IMR-90 (cell line): ENCODE measurements around the gene CPED1. TPM values are rescaled to one million over a fixed set of nuclear protein-coding genes. Genes with fewer than 3 reads are reported as not detected.

Source experiments
- ATAC-seq: fragments of 200-7000 bp; cut with Tn5 transposase; 2 replicates; pipeline ENCODE4 v1.9.1; 2020; ENCODE audit warnings: low read depth, mild to moderate bottlenecking, moderate library complexity
- BruUV-seq: library from RNA; stranded (reverse); fragments of 400-500 nt; replicated peaks from 2 replicates; lab custom pipeline; 2021; lab: Mats Ljungman, UMichigan
- CTCF ChIA-PET: fragments of 300-600 bp; formaldehyde crosslinking; extraction: SDS; loops from one replicate; lab custom pipeline; 2021; ENCODE audit warnings: antibody characterized with exemption; lab: Yijun Ruan, JAX
- POLR2A ChIA-PET: fragments of 300-600 bp; sonication (Branson Sonifier 250); formaldehyde crosslinking; loops from one replicate; lab custom pipeline; 2022; ENCODE audit warnings: antibody characterized with exemption; ENCODE audit not compliant: unreplicated experiment; lab: Charles Lee
- DNase-seq: peaks from one replicate; pipeline ENCODE4 v3.0.0; 2013
- H2AFZ ChIP-seq: replicated peaks from 2 replicates; pipeline ENCODE3; 2013; ENCODE audit warnings: low read length, mild to moderate bottlenecking; ENCODE audit not compliant: poor library complexity
- H2AK5ac ChIP-seq: 2 replicates; pipeline ENCODE4 v1.6.1; 2013; ENCODE audit warnings: low read depth, low read length, inconsistent platforms
- H2AK9ac ChIP-seq: replicated peaks from 2 replicates; pipeline ENCODE3; 2013; ENCODE audit warnings: mild to moderate bottlenecking, low read depth, low read length, moderate library complexity; ENCODE audit not compliant: poor library complexity
- H2BK120ac ChIP-seq: 2 replicates; pipeline ENCODE4 v1.6.1; 2013; ENCODE audit warnings: low read depth, low read length, inconsistent platforms
- H2BK15ac ChIP-seq: 3 replicates; pipeline ENCODE4 v1.6.1; 2013; ENCODE audit warnings: low read depth, low read length, inconsistent platforms
- H2BK20ac ChIP-seq: 2 replicates; pipeline ENCODE4 v1.6.1; 2013; ENCODE audit warnings: low read depth, mild to moderate bottlenecking, inconsistent platforms, low read length, moderate library complexity
- H2BK5ac ChIP-seq: 2 replicates; pipeline ENCODE4 v1.6.1; 2013; ENCODE audit warnings: mild to moderate bottlenecking, low read depth, low read length, inconsistent platforms; ENCODE audit not compliant: poor library complexity, severe bottlenecking
- H3K14ac ChIP-seq: replicated peaks from 2 replicates; pipeline ENCODE4 v1.6.1; 2013; ENCODE audit warnings: low read depth, low read length, inconsistent platforms
- H3K18ac ChIP-seq: 2 replicates; pipeline ENCODE4 v1.6.1; 2013; ENCODE audit warnings: low read depth, low read length, control low read depth
- H3K23ac ChIP-seq: 2 replicates; pipeline ENCODE4 v1.6.1; 2013; ENCODE audit warnings: low read depth, low read length, inconsistent platforms
- H3K27ac ChIP-seq: 2 replicates; pipeline ENCODE4 v1.5.1; 2013; ENCODE audit warnings: mild to moderate bottlenecking, control low read depth, low read length; ENCODE audit not compliant: insufficient read depth
- H3K27me3 ChIP-seq: 2 replicates; pipeline ENCODE4 v1.6.1; 2013; ENCODE audit warnings: low read length; ENCODE audit not compliant: control insufficient read depth, insufficient read depth
- H3K36me3 ChIP-seq: 2 replicates; pipeline ENCODE4 v1.6.1; 2013; ENCODE audit warnings: low read length, mixed read lengths; ENCODE audit not compliant: control insufficient read depth, insufficient read depth
- H3K4ac ChIP-seq: 2 replicates; pipeline ENCODE4 v1.6.1; 2013; ENCODE audit warnings: low read depth, low read length, inconsistent platforms
- H3K4me1 ChIP-seq: 2 replicates; pipeline ENCODE4 v1.6.1; 2013; ENCODE audit warnings: low read length, mixed read lengths; ENCODE audit not compliant: control insufficient read depth, insufficient read depth
- H3K4me2 ChIP-seq: 2 replicates; pipeline ENCODE4 v1.6.1; 2013; ENCODE audit warnings: low read depth, mild to moderate bottlenecking, control low read depth, low read length, moderate library complexity
- H3K4me3 ChIP-seq: 2 replicates; pipeline ENCODE4 v1.5.1; 2013; ENCODE audit warnings: low read depth, mild to moderate bottlenecking, control low read depth, low read length, moderate library complexity; ENCODE audit not compliant: insufficient read depth
- H3K56ac ChIP-seq: 2 replicates; pipeline ENCODE4 v1.6.1; 2013; ENCODE audit warnings: low read length, inconsistent platforms; ENCODE audit not compliant: insufficient read depth; ENCODE audit errors: extremely low read depth
- H3K79me1 ChIP-seq, 2 experiments: 2 replicates each; pipeline ENCODE4 v1.6.1; 2013; ENCODE audit warnings: low read length in 2 of 2, inconsistent platforms in 1 of 2, low read depth in 1 of 2
- H3K9ac ChIP-seq: 2 replicates; pipeline ENCODE4 v1.6.1; 2013; ENCODE audit warnings: low read depth, low read length, control low read depth
- H3K9me1 ChIP-seq: 2 replicates; pipeline ENCODE4 v1.6.1; 2013; ENCODE audit warnings: low read length, inconsistent platforms; ENCODE audit not compliant: insufficient read depth
- H3K9me3 ChIP-seq: 2 replicates; pipeline ENCODE4 v1.6.1; 2013; ENCODE audit warnings: low read length; ENCODE audit not compliant: control insufficient read depth, insufficient read depth
- H4K20me1 ChIP-seq: 2 replicates; pipeline ENCODE4 v1.6.1; 2013; ENCODE audit warnings: low read length, inconsistent platforms; ENCODE audit not compliant: insufficient read depth
- H4K5ac ChIP-seq: 2 replicates; pipeline ENCODE4 v1.6.1; 2013; ENCODE audit warnings: mild to moderate bottlenecking, low read depth, low read length, control low read depth
- H4K8ac ChIP-seq, 2 experiments: 2 replicates each; pipeline ENCODE4 v1.6.1; 2013; ENCODE audit warnings: low read depth in 2 of 2, low read length in 2 of 2, control low read depth in 1 of 2, inconsistent platforms in 1 of 2
- H4K91ac ChIP-seq: 2 replicates; pipeline ENCODE4 v1.6.1; 2013; ENCODE audit warnings: low read depth, low read length, inconsistent platforms; ENCODE audit not compliant: insufficient read depth
- CHD1 ChIP-seq: IDR thresholded peaks from 2 replicates; pipeline ENCODE4 v1.6.1; 2012; ENCODE audit warnings: low read depth, low read length, improper control_type of control experiment
- CTCF ChIP-seq: conservative IDR thresholded peaks from 2 replicates; pipeline ENCODE4 v1.5.1; 2012; ENCODE audit warnings: mild to moderate bottlenecking, low read depth, low read length, improper control_type of control experiment
- FOS ChIP-seq: fragments of 150-350 bp; IDR thresholded peaks from 2 replicates; pipeline ENCODE4 v1.6.1; 2016; ENCODE audit warnings: low read depth, low read length
- MXI1 ChIP-seq: IDR thresholded peaks from 2 replicates; pipeline ENCODE4 v1.6.1; 2012; ENCODE audit warnings: low read depth, mild to moderate bottlenecking, low read length, moderate library complexity, borderline replicate concordance
- RCOR1 ChIP-seq: IDR thresholded peaks from 2 replicates; pipeline ENCODE4 v1.6.1; 2012; ENCODE audit warnings: mild to moderate bottlenecking, low read length, improper control_type of control experiment; ENCODE audit not compliant: insufficient replicate concordance
- USF2 ChIP-seq: fragments of 150-350 bp; IDR thresholded peaks from 2 replicates; pipeline ENCODE4 v1.6.1; 2017; ENCODE audit warnings: mild to moderate bottlenecking, antibody characterized with exemption, low read length, low read depth
- WGBS, 2 experiments: methylation state at CpG; one replicate each; pipeline versions ENCODE4 v1.1.5 to v1.1.7; 2013; ENCODE audit warnings: missing lambda C conversion rate in 2 of 2; ENCODE audit not compliant: insufficient read length in 1 of 2; ENCODE audit errors: extremely low coverage in 2 of 2; 5-methylcytosine and 5-hydroxymethylcytosine counted together
- dilution Hi-C: fragments of 300-500 bp; cut with HindIII; formaldehyde crosslinking; loops from one replicate; pipeline ENCODE4 v1.14.3; 2018; ENCODE audit warnings: low sequenced_read_pairs; ENCODE audit not compliant: unreplicated experiment
- in situ Hi-C: fragments of 300-500 bp; cut with MboI; formaldehyde crosslinking; loops from 3 replicates; pipeline ENCODE4 v1.14.3; 2019; ENCODE audit warnings: low sequenced_read_pairs, inconsistent platforms, mixed read lengths
- intact Hi-C: fragments of 100-400 bp; cut with micrococcal nuclease; formaldehyde crosslinking; loops from 2 replicates; pipeline ENCODE4 v1.10.0; 2022
- polyA plus RNA-seq, 3 experiments: library from polyadenylated mRNA; depleted of rRNA; stranded (reverse); fragments of >200 nt; gene quantifications; 2 replicates each; pipeline ENCODE4 v1.2.3, GENCODE V29; 2012; ENCODE audit warnings: low replicate concordance in 1 of 3
- total RNA-seq: library from RNA; depleted of rRNA; stranded (reverse); fragments of >200 nt; gene quantifications from 2 replicates; pipeline ENCODE4 v1.2.3, GENCODE V29; 2012

Gene CPED1
- total and polyA plus RNA-seq, 2 of the 4 experiments (the other 2 are of a cell fraction), result 31.2 to 96.8 TPM

GRCh38 chr7:121228779-121229178, 240.3 kb downstream of the CPED1 start:
- H4K91ac ChIP-seq, result no peak overlapping the region
- H3K14ac ChIP-seq, result no peak overlapping the region
- POLR2A ChIA-PET, result no interaction called here
- intact Hi-C loops, result no loop called here
- TF ChIP-seq USF2, result no peak
- TF ChIP-seq CHD1, result no peak
- no peak for TF ChIP-seq MXI1
- no peak for TF ChIP-seq CTCF
- no peak for TF ChIP-seq FOS
- no peak for TF ChIP-seq RCOR1
- ATAC-seq (no peak), DNase-seq (no peak)
- H3K79me1 ChIP-seq, result peaks cover 4 to 6% of the 10 kb centered on the region in 2 experiments; a peak in 1 of 4 replicates
- no peak overlapping the region for H3K4me2 ChIP-seq
- H3K36me3 ChIP-seq, result no peaks in the 10 kb centered on the region
- H2AFZ ChIP-seq, result no peak overlapping the region
- H3K23ac ChIP-seq, result no peak overlapping the region
- H4K8ac ChIP-seq, result no peak overlapping the region
- H2AK9ac ChIP-seq, result no peak overlapping the region
- dilution Hi-C loops, result no loop called here
- H4K5ac ChIP-seq, result no peak overlapping the region
- H2BK120ac ChIP-seq, result no peak overlapping the region
- H3K4ac ChIP-seq, result no peak overlapping the region
- H3K9me3 ChIP-seq, result no peaks in the 10 kb centered on the region
- CTCF ChIA-PET, result no interaction called here
- no peaks in the 10 kb centered on the region; the same call in 1 of the 2 replicates for H3K4me1 ChIP-seq
- H3K9me1 ChIP-seq, result no peaks in the 10 kb centered on the region
- WGBS, 2 experiments, result no CpG with 5 or more reads among the region's 1 CpG
- no peak overlapping the region for H2BK20ac ChIP-seq
- H2AK5ac ChIP-seq, result no peak overlapping the region
- no TSS peak for BruUV-seq
- H3K56ac ChIP-seq, result no peak overlapping the region
- no peak overlapping the region for H3K4me3 ChIP-seq
- H3K27me3 ChIP-seq, result no peaks in the 10 kb centered on the region
- no peaks in the 10 kb centered on the region for H4K20me1 ChIP-seq
- no peak overlapping the region for H3K9ac ChIP-seq
- H2BK15ac ChIP-seq, result no peak overlapping the region
- no peak overlapping the region for H3K27ac ChIP-seq
- H3K18ac ChIP-seq, result no peak overlapping the region
- in situ Hi-C loops, result no loop called here
- no peak overlapping the region for H2BK5ac ChIP-seq
